Bone marrow (tissue), 2 donors: ENCODE data around the gene GTF2A1.
"Not testable (repeated sequence)": the region's sequence is repeated elsewhere in the genome, so short reads cannot be mapped to it uniquely, and the experiment has no call there.

ENCODE experiments used
- DNase-seq, 2 donors: peaks; one replicate each; lab custom pipeline; 2025; lab: John Stamatoyannopoulos, UW

Gene GTF2A1

GRCh38 chr14:81220830-81221578 is at the start of gene GTF2A1:
Gene GTF2A1, minus strand, starts transcription at chr14:81220959. Its CDS starts 441 bp downstream, at chr14:81220518.
- peak; percentile 99 for DNase-seq

DNA sequence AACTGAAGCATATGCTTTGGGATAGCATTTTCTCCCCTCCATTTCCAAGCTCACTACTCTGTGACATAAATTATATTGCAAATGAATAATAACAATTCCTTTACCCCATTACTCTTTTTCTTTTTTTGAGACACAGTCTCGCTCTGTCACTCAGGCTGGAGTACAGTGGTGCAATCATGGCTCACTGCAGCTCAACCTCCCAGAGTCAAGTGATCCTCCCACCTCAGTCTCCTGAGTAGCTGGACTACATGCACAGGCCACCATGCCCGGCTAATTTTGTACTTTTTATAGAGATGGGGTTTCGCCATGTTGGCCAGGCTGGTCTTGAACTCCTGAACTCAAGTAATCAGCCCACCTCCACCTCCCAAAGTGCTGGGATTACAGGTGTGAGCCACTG is 49.2 kb upstream of the GTF2A1 start:
- DNase-seq, result no peak

DNA sequence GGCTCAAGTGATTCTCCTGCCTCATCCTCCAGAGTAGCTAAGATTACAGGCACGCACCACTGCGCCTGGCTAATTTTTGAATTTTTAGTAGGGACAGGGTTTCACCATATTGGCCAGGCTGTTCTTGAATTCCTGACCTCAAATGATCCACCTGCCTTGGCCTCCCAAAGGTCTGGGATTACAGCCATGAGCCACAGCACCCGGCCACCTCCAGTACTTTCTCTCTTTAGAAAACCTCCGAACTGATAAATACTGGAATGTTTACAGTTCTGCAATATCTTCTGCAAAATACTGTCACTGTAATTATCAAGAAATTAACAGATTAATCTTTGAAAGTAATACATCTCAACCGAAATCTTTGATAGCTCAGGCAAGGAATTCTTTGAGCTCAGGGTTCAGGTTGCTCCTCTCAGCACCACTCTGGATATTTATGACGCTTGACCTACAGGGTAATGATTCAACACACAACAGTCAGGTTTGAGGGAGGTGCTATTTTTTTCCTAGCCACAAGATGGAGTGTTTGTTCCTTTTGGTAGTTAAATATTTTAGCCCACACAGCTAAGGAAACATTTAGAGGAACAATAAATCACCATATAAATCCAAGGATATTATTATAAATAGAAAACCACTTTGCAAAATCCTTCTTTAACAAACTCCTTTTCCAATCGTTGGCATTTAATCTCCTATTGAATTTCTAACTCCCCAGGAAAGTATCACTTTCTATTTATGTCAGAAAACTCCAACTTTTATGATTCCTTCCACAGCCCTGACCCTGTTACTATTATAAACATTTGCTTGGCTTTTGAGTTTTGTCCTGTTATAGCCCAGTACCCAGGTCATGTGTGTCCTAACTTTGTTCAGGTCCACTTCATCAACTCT is 48.6 kb upstream of the GTF2A1 start:
- DNase-seq, result peak in 1 of 2 donors; percentile 73

GRCh38 chr14:81268016-81268416 is 47.3 kb upstream of the GTF2A1 start:
- DNase-seq, result peak in 1 of 2 donors; percentile 12

- DNase-seq, result no peak
These were observed 44.9 kb upstream of the GTF2A1 start for GRCh38 chr14:81265636-81266169.

- no peak for DNase-seq
These were observed 43.9 kb upstream of the GTF2A1 start for GRCh38 chr14:81264671-81265070.

GRCh38 chr14:81263777-81264410 is 43.1 kb upstream of the GTF2A1 start:
- no peak for DNase-seq

- no peak for DNase-seq
These were observed 40.4 kb upstream of the GTF2A1 start for GRCh38 chr14:81261176-81261575.

DNA sequence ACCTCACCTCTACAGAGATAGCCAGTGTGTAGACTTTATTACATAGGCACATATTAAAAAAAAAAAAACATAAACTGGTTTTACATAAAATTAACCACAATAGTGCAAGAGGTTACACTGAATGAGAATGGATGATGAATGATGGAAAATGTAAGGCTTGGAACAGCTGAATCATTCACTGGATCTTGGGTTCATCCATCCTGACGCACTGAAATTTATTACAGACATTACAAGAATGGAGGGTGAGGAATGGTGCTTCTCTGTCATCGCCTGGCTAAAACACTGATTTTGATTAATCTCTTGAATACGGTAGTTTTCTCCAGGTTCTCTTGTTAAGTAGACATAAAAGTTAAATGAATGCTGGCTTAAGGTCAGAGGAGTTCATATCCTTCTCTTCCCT is 40.0 kb upstream of the GTF2A1 start:
- no peak for DNase-seq

DNA sequence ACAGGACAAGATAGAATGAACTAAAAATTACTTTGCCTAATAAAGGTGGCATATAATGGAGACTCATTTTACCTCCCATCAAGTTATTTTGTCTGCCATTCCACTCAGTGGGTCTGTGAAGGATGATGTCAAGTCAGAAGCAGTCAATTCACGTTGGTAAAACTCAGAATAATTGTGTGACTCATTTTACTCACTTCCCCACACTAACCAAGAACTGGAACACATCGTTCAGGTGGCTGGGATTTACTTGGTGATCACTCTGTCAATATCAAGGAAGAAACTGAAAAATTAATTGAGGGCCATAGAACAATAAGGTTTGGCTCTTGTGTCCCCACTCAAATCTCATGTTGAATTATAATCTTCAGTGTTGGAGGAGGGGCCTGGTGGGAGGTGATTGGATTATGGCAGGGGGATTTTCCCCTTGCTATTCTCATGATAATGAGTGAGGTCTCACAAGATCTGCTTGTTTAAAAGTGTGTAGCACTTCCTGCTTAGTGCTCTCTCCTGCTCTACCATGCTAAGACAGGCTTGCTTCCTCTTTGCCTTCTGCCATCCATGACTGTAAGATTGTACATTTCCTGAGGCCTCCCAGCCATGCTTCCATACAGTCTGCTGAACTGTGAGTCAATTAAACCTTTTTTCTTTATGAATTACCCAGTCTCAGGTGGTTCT is 35.7 kb upstream of the GTF2A1 start:
- DNase-seq, result peak in 1 of 2 donors; percentile 53

- DNase-seq, result no peak
These were observed 31.5 kb upstream of the GTF2A1 start for GRCh38 chr14:81252278-81252677.

DNA sequence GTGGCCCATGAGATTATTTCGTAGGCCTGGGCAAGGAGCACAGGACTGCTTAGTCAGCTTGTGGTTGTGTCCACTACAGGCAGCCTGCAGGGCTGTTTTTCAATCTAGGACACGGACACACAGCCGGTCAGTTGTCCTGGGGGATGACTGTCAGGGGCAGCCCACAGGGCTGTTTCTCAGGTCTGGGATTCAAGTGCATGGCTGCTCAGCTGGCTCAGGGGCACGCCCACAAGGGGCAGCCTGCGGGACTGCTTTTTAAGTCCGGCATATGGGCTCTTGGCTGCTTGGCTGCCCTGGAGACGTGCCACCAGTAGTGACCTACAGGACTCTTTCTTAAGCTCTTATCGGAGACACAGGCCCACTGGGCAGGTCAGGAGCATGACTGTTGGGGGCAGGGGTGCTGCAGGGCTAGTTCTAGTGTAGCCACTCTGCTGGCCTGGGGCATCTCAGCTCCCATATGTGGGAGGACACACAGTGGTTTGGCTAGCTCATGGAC is 26.6 kb upstream of the GTF2A1 start:
- no peak for DNase-seq

- no peak for DNase-seq
These were observed 25.9 kb upstream of the GTF2A1 start for GRCh38 chr14:81246461-81247270.

DNA sequence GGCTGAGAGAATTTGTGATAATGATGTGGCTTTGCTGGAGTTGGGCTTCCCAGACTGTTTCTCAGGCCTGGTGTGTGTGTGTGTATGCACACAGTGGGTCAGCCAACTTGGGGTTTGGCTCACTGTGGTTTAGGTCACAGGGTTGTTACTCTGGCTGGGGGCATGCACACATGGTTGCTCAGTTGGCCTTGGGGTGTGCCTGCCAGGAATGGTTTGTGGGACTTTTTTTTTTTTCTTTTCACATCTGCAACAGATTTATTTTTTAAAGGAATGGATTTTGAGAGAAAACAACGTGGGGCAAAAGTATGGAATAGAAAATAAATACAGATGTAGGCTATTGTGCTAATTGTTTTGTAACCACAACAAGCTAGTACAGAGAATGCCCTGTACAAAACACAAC is 25.0 kb upstream of the GTF2A1 start:
- DNase-seq, result no peak

GRCh38 chr14:81244431-81244830 is 23.7 kb upstream of the GTF2A1 start:
- DNase-seq, result not testable (repeated sequence)

DNA sequence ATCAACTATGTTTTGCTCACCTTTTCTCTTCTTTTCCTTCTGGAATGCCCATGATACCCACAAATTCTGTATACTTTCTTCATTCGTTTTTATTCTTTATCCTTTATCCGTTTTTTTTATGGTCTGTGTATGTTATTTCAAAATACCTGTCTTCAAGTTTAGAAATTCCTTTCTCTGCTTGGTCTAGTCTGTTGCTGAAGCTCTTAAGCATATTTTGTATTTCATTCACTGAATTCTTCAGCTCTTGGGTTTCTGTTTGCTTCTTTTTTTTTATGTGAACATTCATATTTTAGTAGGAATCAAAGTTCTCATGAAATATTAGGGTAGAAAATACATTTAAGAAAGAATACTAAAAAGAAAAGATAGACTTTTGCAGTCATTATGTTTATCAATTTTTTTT is 22.7 kb upstream of the GTF2A1 start:
- no peak for DNase-seq

GRCh38 chr14:81236849-81237248 is 16.1 kb upstream of the GTF2A1 start:
- DNase-seq, result not testable (repeated sequence)

DNA sequence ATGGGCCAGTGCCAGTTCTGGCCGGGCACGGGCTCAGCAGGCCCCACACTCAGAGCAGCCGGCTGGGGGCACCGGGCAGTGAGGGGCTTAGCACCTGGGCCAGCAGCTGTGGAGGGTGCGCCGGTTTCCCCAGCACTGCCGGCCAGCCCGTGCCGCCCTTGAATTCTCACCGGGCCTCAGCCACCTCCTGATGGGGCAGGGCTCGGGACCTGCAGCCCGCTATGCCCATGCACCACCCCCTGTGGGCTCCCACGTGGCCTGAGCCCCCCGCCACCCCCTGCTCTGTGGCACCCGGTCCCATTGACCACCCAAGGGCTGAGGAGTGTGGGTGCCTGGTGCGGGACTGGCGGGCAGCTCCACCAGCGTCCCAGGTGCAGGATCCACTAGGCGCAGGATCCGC is 15.4 kb upstream of the GTF2A1 start:
- no peak for DNase-seq

DNA sequence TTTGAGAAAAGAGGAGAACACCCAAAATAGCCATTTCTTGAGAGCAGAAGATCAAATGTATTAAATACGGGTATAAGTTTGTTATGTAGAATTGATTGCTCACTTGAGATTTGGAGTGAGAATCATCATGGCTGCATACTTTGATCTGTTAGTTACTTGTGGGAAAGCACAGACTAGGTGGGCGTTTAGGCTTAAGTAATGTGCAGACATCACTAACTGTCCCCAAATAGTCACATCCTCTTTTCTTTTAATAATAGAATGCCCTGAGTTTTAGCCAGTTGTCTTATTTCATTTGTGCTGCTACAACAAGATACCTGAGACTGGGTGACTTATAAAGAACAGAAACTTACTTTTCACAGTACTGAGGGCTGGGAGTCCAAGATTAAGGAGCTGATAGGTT is 14.3 kb upstream of the GTF2A1 start:
- DNase-seq, result no peak

DNA sequence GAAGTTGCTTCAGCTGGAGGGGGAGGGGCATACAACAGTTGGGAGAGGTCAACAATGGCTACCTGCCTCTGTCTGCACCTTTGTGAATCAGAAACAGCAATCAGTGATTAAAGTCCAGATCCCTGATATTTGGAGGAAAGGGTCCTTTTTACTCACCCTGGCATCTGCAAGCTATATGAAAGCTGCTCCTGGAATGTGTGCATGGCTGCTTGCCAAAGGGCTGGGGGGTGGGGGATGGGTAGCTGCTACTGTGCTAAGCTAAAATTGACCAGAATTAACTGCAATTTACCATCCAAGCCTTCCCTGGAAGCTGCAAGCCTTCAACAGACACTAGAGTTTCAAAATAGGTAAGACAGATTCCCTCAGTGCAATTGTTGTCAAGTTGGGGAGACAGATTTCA is 13.5 kb upstream of the GTF2A1 start:
- no peak for DNase-seq

GRCh38 chr14:81233615-81234014 is 12.9 kb upstream of the GTF2A1 start:
- no peak for DNase-seq
